H1 (cell line): Measurements from ENCODE around the gene COX7C. TPM values are rescaled to one million over a fixed set of nuclear protein-coding genes. Genes with fewer than 3 reads are reported as not detected.
A peak's percentile ranks its signal among the peaks of the same experiment; 100 is the strongest.

Source experiments
- CTCF ChIA-PET: fragments of 300-600 bp; sonication (Branson Sonifier 250); formaldehyde crosslinking; loops from one replicate; lab custom pipeline; 2021; ENCODE audit not compliant: partially characterized antibody; lab: Charles Lee
- POLR2A ChIA-PET: fragments of 300-600 bp; sonication (Branson Sonifier 250); formaldehyde crosslinking; loops from one replicate; lab custom pipeline; 2021; ENCODE audit warnings: inconsistent platforms; ENCODE audit not compliant: partially characterized antibody; lab: Charles Lee
- DNase-seq, 2 experiments: peaks; one replicate each; pipeline versions ENCODE4 v3.0.0 to v3.0.0-alpha.2; 2010 to 2022; ENCODE audit warnings: low spot score in 2 of 2, low read depth in 1 of 2, mixed read lengths in 1 of 2
- FAIRE-seq: peaks from 2 replicates; lab custom pipeline; 2011; peaks lifted over from hg19 to GRCh38; lab: Jason Lieb, UNC
- H2AFZ ChIP-seq: 2 replicates; pipeline ENCODE4 v1.8.1; 2012; ENCODE audit warnings: low read length, inconsistent platforms
- H2AK5ac ChIP-seq: 2 replicates; pipeline ENCODE4 v1.6.1; 2013; ENCODE audit warnings: low read depth, low read length
- H2BK120ac ChIP-seq: replicated peaks from 2 replicates; pipeline ENCODE3; 2013; ENCODE audit warnings: low read depth, low read length, inconsistent platforms
- H2BK12ac ChIP-seq: 2 replicates; pipeline ENCODE4 v1.6.1; 2013; ENCODE audit warnings: low read depth, low read length
- H2BK15ac ChIP-seq: 2 replicates; pipeline ENCODE4 v1.6.1; 2013; ENCODE audit warnings: low read length
- H2BK20ac ChIP-seq: 2 replicates; pipeline ENCODE4 v1.6.1; 2013; ENCODE audit warnings: low read length
- H2BK5ac ChIP-seq: 2 replicates; pipeline ENCODE4 v1.6.1; 2013; ENCODE audit warnings: low read depth, low read length
- H3K14ac ChIP-seq: 2 replicates; pipeline ENCODE4 v1.6.1; 2013; ENCODE audit warnings: inconsistent platforms; ENCODE audit not compliant: insufficient read length
- H3K18ac ChIP-seq: 2 replicates; pipeline ENCODE4 v1.6.1; 2013; ENCODE audit warnings: low read length; ENCODE audit errors: extremely low read depth
- H3K23ac ChIP-seq: 2 replicates; pipeline ENCODE4 v1.6.1; 2013; ENCODE audit warnings: inconsistent platforms; ENCODE audit not compliant: insufficient read length
- H3K23me2 ChIP-seq: 2 replicates; pipeline ENCODE4 v1.6.1; 2013; ENCODE audit warnings: low read depth, low read length
- H3K27ac ChIP-seq: 2 replicates; pipeline ENCODE4 v1.6.1; 2011; ENCODE audit warnings: low read depth, low read length, inconsistent platforms
- H3K27me3 ChIP-seq, 4 experiments: replicated peaks in 1 of 4; 1 replicate in 1 of 4; 2 replicates in 3 of 4; pipeline versions ENCODE4 v1.6.1 to v1.8.1; 2011 to 2013; ENCODE audit warnings: low read length in 3 of 4, mild to moderate bottlenecking in 3 of 4, inconsistent platforms in 2 of 4, mixed read lengths in 2 of 4, moderate library complexity in 1 of 4; ENCODE audit not compliant: control insufficient read depth in 3 of 4, insufficient read depth in 3 of 4; ENCODE audit errors: extremely low read depth in 1 of 4
- H3K36me3 ChIP-seq, 4 experiments: 2 replicates each; pipeline versions ENCODE4 v1.6.1 to v1.8.1; 2011 to 2013; ENCODE audit warnings: mild to moderate bottlenecking in 4 of 4, low read length in 3 of 4, moderate library complexity in 2 of 4, control low read depth in 1 of 4, inconsistent platforms in 1 of 4; ENCODE audit not compliant: insufficient read depth in 4 of 4, control insufficient read depth in 2 of 4
- H3K4ac ChIP-seq: replicated peaks from 2 replicates; pipeline ENCODE3; 2013; ENCODE audit warnings: low read length, low read depth, mixed read lengths, inconsistent platforms; ENCODE audit not compliant: insufficient read length
- H3K4me1 ChIP-seq, 4 experiments: replicated peaks in 1 of 4; 1 replicate in 1 of 4; 2 replicates in 3 of 4; pipeline versions ENCODE4 v1.6.1 to v1.8.1; 2011 to 2013; ENCODE audit warnings: low read length in 3 of 4, inconsistent platforms in 2 of 4, mixed read lengths in 1 of 4; ENCODE audit not compliant: insufficient read depth in 4 of 4, control insufficient read depth in 3 of 4
- H3K4me2 ChIP-seq, 2 experiments: 2 replicates each; pipeline versions ENCODE4 v1.6.1 to v1.8.1; 2011 to 2013; ENCODE audit warnings: low read depth in 2 of 2, low read length in 2 of 2, control low read depth in 1 of 2, inconsistent platforms in 1 of 2, mild to moderate bottlenecking in 1 of 2; ENCODE audit not compliant: insufficient read depth in 1 of 2
- H3K4me3 ChIP-seq, 4 experiments: fragments of 200-600, 300-600 bp in 1 of 4; sonication (generic), shearing (Covaris generic), sonication (Bioruptor Twin) in 1 of 4; 2 replicates each; pipeline versions ENCODE4 v1.5.1 to v1.8.1; 2011 to 2016; ENCODE audit warnings: low read length in 4 of 4, low read depth in 3 of 4, control low read depth in 2 of 4, inconsistent platforms in 2 of 4, mild to moderate bottlenecking in 2 of 4, mixed read lengths in 1 of 4, moderate library complexity in 1 of 4; ENCODE audit not compliant: insufficient read depth in 2 of 4; ENCODE audit errors: extremely low read depth in 1 of 4
- H3K56ac ChIP-seq: replicated peaks from 2 replicates; pipeline ENCODE3; 2013; ENCODE audit warnings: low read depth, mild to moderate bottlenecking, mixed read lengths, low read length, inconsistent platforms; ENCODE audit not compliant: insufficient read length
- H3K79me1 ChIP-seq: 2 replicates; pipeline ENCODE4 v1.6.1; 2013; ENCODE audit warnings: low read depth, low read length, control low read depth
- H3K79me2 ChIP-seq, 2 experiments: 2 replicates each; pipeline versions ENCODE4 v1.6.1 to v1.8.1; 2012 to 2013; ENCODE audit warnings: low read length in 2 of 2, mild to moderate bottlenecking in 2 of 2, inconsistent platforms in 1 of 2; ENCODE audit not compliant: insufficient read depth in 2 of 2, control insufficient read depth in 1 of 2
- H3K9ac ChIP-seq, 4 experiments: replicated peaks in 1 of 4; 1 replicate in 1 of 4; 2 replicates in 3 of 4; pipeline versions ENCODE4 v1.6.1 to v1.8.1; 2011 to 2013; ENCODE audit warnings: low read depth in 3 of 4, low read length in 3 of 4, control low read depth in 2 of 4, mild to moderate bottlenecking in 2 of 4, moderate library complexity in 2 of 4, inconsistent platforms in 1 of 4; ENCODE audit errors: extremely low read depth in 1 of 4
- H3K9me3 ChIP-seq, 2 experiments: 2 replicates each; pipeline versions ENCODE4 v1.6.1 to v1.8.1; 2012 to 2013; ENCODE audit warnings: mild to moderate bottlenecking in 2 of 2, moderate library complexity in 2 of 2, control low read depth in 1 of 2, inconsistent platforms in 1 of 2, low read depth in 1 of 2, low read length in 1 of 2, mixed read lengths in 1 of 2; ENCODE audit not compliant: insufficient read depth in 2 of 2
- H4K20me1 ChIP-seq, 2 experiments: replicated peaks in 1 of 2; 2 replicates each; pipeline versions ENCODE3 to v1.8.1; 2011 to 2013; ENCODE audit warnings: inconsistent platforms in 2 of 2, low read length in 2 of 2, mild to moderate bottlenecking in 1 of 2; ENCODE audit not compliant: insufficient read depth in 2 of 2, control insufficient read depth in 1 of 2
- H4K5ac ChIP-seq: 2 replicates; pipeline ENCODE4 v1.6.1; 2013; ENCODE audit warnings: low read length, low read depth, mixed read lengths, inconsistent platforms; ENCODE audit not compliant: insufficient read length
- H4K8ac ChIP-seq: 2 replicates; pipeline ENCODE4 v1.8.0; 2013; ENCODE audit warnings: mild to moderate bottlenecking, moderate library complexity, low read length, inconsistent platforms; ENCODE audit not compliant: insufficient read depth; ENCODE audit errors: extremely low read depth
- H4K91ac ChIP-seq: replicated peaks from 2 replicates; pipeline ENCODE3; 2013; ENCODE audit warnings: low read length, mixed read lengths, inconsistent platforms; ENCODE audit not compliant: insufficient read length
- CTBP2 ChIP-seq: IDR thresholded peaks from 2 replicates; pipeline ENCODE4 v1.7.0; 2011; ENCODE audit warnings: borderline replicate concordance, mild to moderate bottlenecking, moderate library complexity, mixed read lengths, low read length; ENCODE audit not compliant: insufficient read depth, insufficient read length
- TEAD4 ChIP-seq: IDR thresholded peaks from 2 replicates; pipeline ENCODE4 v1.6.1; 2012; ENCODE audit warnings: low read depth, low read length, inconsistent platforms, mixed read lengths
- WGBS, 2 experiments: shearing (Covaris generic) in 1 of 2; methylation state at CpG; one replicate each; pipeline versions ENCODE4 v1.1.6 to v1.1.7; 2013 to 2015; ENCODE audit warnings: low lambda C conversion rate in 2 of 2, mixed read lengths in 2 of 2, inconsistent platforms in 1 of 2, low coverage in 1 of 2, missing lambda C conversion rate in 1 of 2; ENCODE audit not compliant: insufficient replicate concordance in 2 of 2, insufficient coverage in 1 of 2, insufficient read length in 1 of 2; ENCODE audit errors: extremely low coverage in 1 of 2, missing lambda C conversion rate in 1 of 2; 5-methylcytosine and 5-hydroxymethylcytosine counted together
- polyA plus RNA-seq, 7 experiments: library from polyadenylated mRNA; depleted of rRNA in 3 of 7; stranded (reverse) in 5 of 7; unstranded in 2 of 7; fragments of >200 nt in 5 of 7; fragments of 200-250 nt in 2 of 7; gene quantifications; 1 replicate in 5 of 7; 2 replicates in 1 of 7; 4 replicates in 1 of 7; pipeline versions ENCODE4 v1.2.1 to v1.2.3, GENCODE V29; 2011 to 2013; ENCODE audit warnings: missing spikeins in 2 of 7, mixed read lengths in 2 of 7
- total RNA-seq: library from RNA; stranded (reverse); fragmentation: NEBNext Ultra II Directional; extraction: Animal tissue kit (Norgen Biotek cat#: 25700); gene quantifications from 2 replicates; pipeline ENCODE4 v1.2.1, GENCODE V29; 2021

COX7C gene
- total and polyA plus RNA-seq, 2 of the 8 experiments (the other 6 are each of a cell fraction or from before 2014, with no cell fraction given) = 1,059 to 1,207 TPM

- Histone ChIP-seq H3K4me1 (peaks cover 3 to 20% (median 10%) of the 10 kb centered on the region in 4 experiments), H3K18ac (no peak overlapping the region), H2BK5ac (no peak overlapping the region), H2AFZ (no peak overlapping the region), H3K56ac (no peak overlapping the region), H2BK15ac (no peak overlapping the region), H2BK20ac (no peak overlapping the region), H3K4me3 (no peak overlapping the region), H3K79me2 (no peaks in the 10 kb centered on the region), H3K23ac (no peak overlapping the region), H3K9me3 (no peaks in the 10 kb centered on the region), H4K8ac (no peak overlapping the region), H4K5ac (peak overlapping the region; percentile 82), H4K20me1 (no peaks in the 10 kb centered on the region), H2BK120ac (no peak overlapping the region), H3K23me2 (no peaks in the 10 kb centered on the region), H3K14ac (no peak overlapping the region), H3K27me3 (no peaks in the 10 kb centered on the region), H3K36me3 (no peaks in the 10 kb centered on the region), H2AK5ac (no peak overlapping the region), H3K4me2 (no peak overlapping the region), H3K9ac (no peak overlapping the region), H4K91ac (peak overlapping the region; percentile 71), H2BK12ac (no peak overlapping the region), H3K4ac (no peak overlapping the region), H3K79me1 (no peaks in the 10 kb centered on the region; the same call in 1 of the 2 replicates), H3K27ac (no peak overlapping the region)
- no peak for DNase-seq
- FAIRE-seq = no peak
- ChIA-PET CTCF (interaction anchor here (1.4 kb wide), 1 partner anchor 29 kb away, joined by 3 read pairs; no protein-coding TSS in a partner anchor), POLR2A (no interaction called here)
- WGBS, 2 experiments = 94% methylated on average over 3 of the region's 3 CpGs; no CpG with 5 or more reads in 1 of the 2 experiments
- TF ChIP-seq CTBP2 (no peak), TEAD4 (no peak)
These were observed 32.2 kb downstream of the COX7C start for GRCh38 chr5:86649832-86650505.
